NCI-H2196 treated with DMSO at 0.1 percent for 48 hours (cell line): ENCODE results near the gene ITGA4.
A peak's percentile ranks its signal among the peaks of the same experiment; 100 is the strongest.

ENCODE experiments used
- DNase-seq: peaks from one replicate; lab custom pipeline; 2025; ENCODE audit not compliant: unreplicated experiment; lab: John Stamatoyannopoulos, UW

The ITGA4 gene

GRCh38 chr2:181457741-181458425, 697 bp downstream of the ITGA4 start:
- DNase-seq = no peak

- no peak for DNase-seq
Measured at GRCh38 chr2:181458871-181459270, 1.7 kb downstream of the ITGA4 start.

- no peak for DNase-seq
Measured at GRCh38 chr2:181459621-181460021, 2.4 kb downstream of the ITGA4 start.

- DNase-seq = no peak
Measured at GRCh38 chr2:181461056-181461997, 4.1 kb downstream of the ITGA4 start.

GRCh38 chr2:181462033-181462432, 4.8 kb downstream of the ITGA4 start:
- no peak for DNase-seq

GRCh38 chr2:181463588-181463987, 6.4 kb downstream of the ITGA4 start:
- no peak for DNase-seq

- DNase-seq = no peak
Measured at GRCh38 chr2:181464966-181465365, 7.8 kb downstream of the ITGA4 start.

- DNase-seq = no peak
Measured at GRCh38 chr2:181465676-181466375, 8.6 kb downstream of the ITGA4 start.

- DNase-seq = peak; percentile 4
Measured at GRCh38 chr2:181466661-181467576, 9.7 kb downstream of the ITGA4 start.

- DNase-seq = no peak
Measured at GRCh38 chr2:181467966-181468707, 11.0 kb downstream of the ITGA4 start.

GRCh38 chr2:181468811-181469210, 11.6 kb downstream of the ITGA4 start:
- DNase-seq = no peak

- DNase-seq = no peak
Measured at GRCh38 chr2:181471226-181471625, 14.0 kb downstream of the ITGA4 start.

- DNase-seq = no peak
Measured at GRCh38 chr2:181471783-181472182, 14.6 kb downstream of the ITGA4 start.

GRCh38 chr2:181472990-181473389, 15.8 kb downstream of the ITGA4 start:
- DNase-seq = no peak

GRCh38 chr2:181474222-181474881, 17.2 kb downstream of the ITGA4 start:
- DNase-seq = no peak

GRCh38 chr2:181483211-181483610, 26.0 kb downstream of the ITGA4 start:
- DNase-seq = no peak

- no peak for DNase-seq
Measured at GRCh38 chr2:181483876-181484275, 26.7 kb downstream of the ITGA4 start.

GRCh38 chr2:181484851-181485637, 27.9 kb downstream of the ITGA4 start:
- DNase-seq = no peak

- DNase-seq = no peak
Measured at GRCh38 chr2:181485638-181485946, 28.4 kb downstream of the ITGA4 start.
